ENCODE data around the gene SCT. TPM values are rescaled to one million over a fixed set of nuclear protein-coding genes. Genes with fewer than 3 reads are reported as not detected.

Gene SCT
- total and polyA plus RNA-seq, 8 donors: 1.6 to 3.0 (median 2.5) TPM; not detected in 2

- peak in 1 of 4 donors; percentile 80 for DNase-seq
- no peak for TF ChIP-seq CTCF (IDR thresholded peaks at IDR 0.05)
- Histone ChIP-seq H3K36me3 (peaks cover under 1 to 95% of the 10 kb centered on the region in 2 donors), H3K9me3 (no peaks in the 10 kb centered on the region), H3K27me3 (no peaks in the 10 kb centered on the region), H3K4me3 (no peak overlapping the region), H3K27ac (peak overlapping the region; percentile 11 to 80), H3K4me1 (peaks cover 0 to 28% of the 10 kb centered on the region in 2 donors)
- intact Hi-C loops (cut with DNase I): no loop called here
- ATAC-seq: peak; percentile 83
Measured at GRCh38 chr11:587978-588380, 39.0 kb downstream of the SCT start.

GRCh38 chr11:587546-587945 lies 39.4 kb downstream of the SCT start:
- H3K36me3 ChIP-seq: peaks cover 0 to 95% of the 10 kb centered on the region in 2 donors
- H3K27me3 ChIP-seq: no peaks in the 10 kb centered on the region
- no peak overlapping the region for H3K4me3 ChIP-seq
- H3K4me1 ChIP-seq: peaks cover 0 to 28% of the 10 kb centered on the region in 2 donors
- H3K27ac ChIP-seq: peak overlapping the region in 1 of 2 donors; percentile 80
- intact Hi-C loops (cut with DNase I): no loop called here
- no peaks in the 10 kb centered on the region for H3K9me3 ChIP-seq
- DNase-seq (no peak), ATAC-seq (no peak)
- TF ChIP-seq CTCF (IDR thresholded peaks at IDR 0.05): no peak

GRCh38 chr11:586376-587316 lies 40.3 kb downstream of the SCT start:
- H3K27me3 ChIP-seq: no peaks in the 10 kb centered on the region
- ATAC-seq: no peak

GRCh38 chr11:584287-584686 lies 42.7 kb downstream of the SCT start:
- Histone ChIP-seq H3K4me3 (no peak overlapping the region), H3K4me1 (peaks cover 3 to 45% of the 10 kb centered on the region in 2 donors), H3K27ac (no peak overlapping the region), H3K27me3 (no peaks in the 10 kb centered on the region), H3K9me3 (no peaks in the 10 kb centered on the region), H3K36me3 (peaks cover 0 to 76% of the 10 kb centered on the region in 2 donors)
- no peak for TF ChIP-seq CTCF (IDR thresholded peaks at IDR 0.05)
- DNase-seq: no peak
- intact Hi-C loops (cut with DNase I): no loop called here
- ATAC-seq: no peak

More at GRCh38 chr11:586376-587316, 40.3 kb downstream of the SCT start:
- intact Hi-C loops (cut with DNase I): no loop called here
- H3K9me3 ChIP-seq: no peaks in the 10 kb centered on the region
- peak overlapping the region in 1 of 2 donors; percentile 80 for H3K27ac ChIP-seq
- no peak overlapping the region for H3K4me3 ChIP-seq
- H3K36me3 ChIP-seq: peaks cover 0 to 95% of the 10 kb centered on the region in 2 donors
- peaks cover 0 to 28% of the 10 kb centered on the region in 2 donors for H3K4me1 ChIP-seq
- no peak for DNase-seq
- no peak for TF ChIP-seq CTCF (IDR thresholded peaks at IDR 0.05)

- TF ChIP-seq CTCF (IDR thresholded peaks at IDR 0.05): no peak
Measured at GRCh38 chr11:581752-582151, 45.2 kb downstream of the SCT start.

More at GRCh38 chr11:581752-582151, 45.2 kb downstream of the SCT start:
- Histone ChIP-seq H3K27me3 (no peaks in the 10 kb centered on the region), H3K9me3 (no peaks in the 10 kb centered on the region), H3K36me3 (peaks cover 0 to 51% of the 10 kb centered on the region in 2 donors), H3K4me1 (peaks cover 18 to 46% of the 10 kb centered on the region in 2 donors), H3K27ac (no peak overlapping the region), H3K4me3 (no peak overlapping the region)
- DNase-seq: no peak
- no peak for ATAC-seq
- intact Hi-C loops (cut with DNase I): no loop called here

All from left lung (tissue), 10 donors.